ENCODE data around the gene DPH6.

Gene DPH6

GRCh38 chr15:35490511-35490910 is 55.5 kb downstream of the DPH6 start:
- H3K9me3 ChIP-seq (ENCODE audit: insufficient read depth, low read length), result peaks cover 13% of the 10 kb centered on the region
- no peak for TF ChIP-seq CTCF (IDR thresholded peaks at IDR 0.05; ENCODE audit: low read depth, low read length)
- TF ChIP-seq EZH2phosphoT487 (IDR thresholded peaks at IDR 0.05; ENCODE audit: low read depth), result no peak
- no peak overlapping the region for H2AFZ ChIP-seq (ENCODE audit: low read depth, low read length)
- peaks cover 19% of the 10 kb centered on the region for H3K36me3 ChIP-seq (replicated peaks; ENCODE audit: low read depth, low read length)
- H3K9ac ChIP-seq (ENCODE audit: low read length), result no peak overlapping the region
- peaks cover 1% of the 10 kb centered on the region for H3K4me1 ChIP-seq (ENCODE audit: low read length)
- no peaks in the 10 kb centered on the region for H3K27me3 ChIP-seq (ENCODE audit: low read depth, low read length)
- no peaks in the 10 kb centered on the region for H4K20me1 ChIP-seq (ENCODE audit: insufficient read depth, low read length)
- H3K4me2 ChIP-seq (ENCODE audit: low read length), result no peak overlapping the region
- no peak overlapping the region for H3K27ac ChIP-seq (ENCODE audit: low read length)
- H3K79me2 ChIP-seq (ENCODE audit: low read length), result no peaks in the 10 kb centered on the region
- no peak overlapping the region for H3K4me3 ChIP-seq (ENCODE audit: low read length)

- Histone ChIP-seq H3K4me1 (ENCODE audit: low read length) (no peaks in the 10 kb centered on the region), H3K4me3 (ENCODE audit: low read length) (no peak overlapping the region), H3K4me2 (ENCODE audit: low read length) (no peak overlapping the region), H3K27me3 (ENCODE audit: low read depth, low read length) (no peaks in the 10 kb centered on the region), H3K27ac (ENCODE audit: low read length) (no peak overlapping the region), H2AFZ (ENCODE audit: low read depth, low read length) (no peak overlapping the region), H3K9ac (ENCODE audit: low read length) (no peak overlapping the region), H4K20me1 (ENCODE audit: insufficient read depth, low read length) (no peaks in the 10 kb centered on the region), H3K9me3 (ENCODE audit: insufficient read depth, low read length) (peaks cover 14% of the 10 kb centered on the region), H3K79me2 (ENCODE audit: low read length) (no peaks in the 10 kb centered on the region), H3K36me3 (replicated peaks; ENCODE audit: low read depth, low read length) (peaks cover 31% of the 10 kb centered on the region)
- TF ChIP-seq CTCF (IDR thresholded peaks at IDR 0.05; ENCODE audit: low read depth, low read length), result no peak
- no peak for TF ChIP-seq EZH2phosphoT487 (IDR thresholded peaks at IDR 0.05; ENCODE audit: low read depth)
Observed at GRCh38 chr15:35487417-35487816, 58.5 kb downstream of the DPH6 start.

- H3K4me2 ChIP-seq (ENCODE audit: low read length), result no peak overlapping the region
- no peak overlapping the region for H3K4me3 ChIP-seq (ENCODE audit: low read length)
- TF ChIP-seq EZH2phosphoT487 (IDR thresholded peaks at IDR 0.05; ENCODE audit: low read depth) (no peak), CTCF (IDR thresholded peaks at IDR 0.05; ENCODE audit: low read depth, low read length) (no peak)
- H4K20me1 ChIP-seq (ENCODE audit: insufficient read depth, low read length), result no peaks in the 10 kb centered on the region
- H3K27me3 ChIP-seq (ENCODE audit: low read depth, low read length), result no peaks in the 10 kb centered on the region
- H3K9me3 ChIP-seq (ENCODE audit: insufficient read depth, low read length), result peaks cover 14% of the 10 kb centered on the region
- H3K9ac ChIP-seq (ENCODE audit: low read length), result no peak overlapping the region
- no peaks in the 10 kb centered on the region for H3K79me2 ChIP-seq (ENCODE audit: low read length)
- no peak overlapping the region for H3K27ac ChIP-seq (ENCODE audit: low read length)
- no peak overlapping the region for H2AFZ ChIP-seq (ENCODE audit: low read depth, low read length)
- H3K4me1 ChIP-seq (ENCODE audit: low read length), result no peaks in the 10 kb centered on the region
- peaks cover 31% of the 10 kb centered on the region for H3K36me3 ChIP-seq (replicated peaks; ENCODE audit: low read depth, low read length)
Observed at GRCh38 chr15:35486296-35486695, 59.7 kb downstream of the DPH6 start.

- no peak overlapping the region for H3K27ac ChIP-seq (ENCODE audit: low read length)
- TF ChIP-seq EZH2phosphoT487 (IDR thresholded peaks at IDR 0.05; ENCODE audit: low read depth) (no peak), CTCF (IDR thresholded peaks at IDR 0.05; ENCODE audit: low read depth, low read length) (no peak)
- no peak overlapping the region for H3K4me2 ChIP-seq (ENCODE audit: low read length)
Observed at GRCh38 chr15:35485411-35485810, 60.6 kb downstream of the DPH6 start.

More at GRCh38 chr15:35485411-35485810, 60.6 kb downstream of the DPH6 start:
- Histone ChIP-seq H3K27me3 (ENCODE audit: low read depth, low read length) (no peaks in the 10 kb centered on the region), H4K20me1 (ENCODE audit: insufficient read depth, low read length) (no peaks in the 10 kb centered on the region), H3K9me3 (ENCODE audit: insufficient read depth, low read length) (peaks cover 14% of the 10 kb centered on the region), H3K36me3 (replicated peaks; ENCODE audit: low read depth, low read length) (peaks cover 31% of the 10 kb centered on the region), H3K79me2 (ENCODE audit: low read length) (no peaks in the 10 kb centered on the region), H3K9ac (ENCODE audit: low read length) (no peak overlapping the region), H3K4me1 (ENCODE audit: low read length) (no peaks in the 10 kb centered on the region), H2AFZ (ENCODE audit: low read depth, low read length) (no peak overlapping the region), H3K4me3 (ENCODE audit: low read length) (no peak overlapping the region)
